HG03432 (cell line): ENCODE results near the gene MRPL34.
A peak's percentile ranks its signal among the peaks of the same experiment; 100 is the strongest.
"Not testable (repeated sequence)": the region's sequence is repeated elsewhere in the genome, so short reads cannot be mapped to it uniquely, and the experiment has no call there.

ENCODE experiments used
- ATAC-seq: cut with Tn5 transposase; IDR thresholded peaks from one replicate; pipeline ENCODE4 v1.9.1; 2021; ENCODE audit warnings: mild to moderate bottlenecking, moderate library complexity; ENCODE audit not compliant: unreplicated experiment

The MRPL34 gene

GRCh38 chr19:17285415-17286135 lies 20.1 kb upstream of the MRPL34 start:
- no peak for ATAC-seq

GRCh38 chr19:17286263-17286662 lies 19.4 kb upstream of the MRPL34 start:
- ATAC-seq: no peak

GRCh38 chr19:17286752-17287151 lies 18.9 kb upstream of the MRPL34 start:
- no peak for ATAC-seq

DNA sequence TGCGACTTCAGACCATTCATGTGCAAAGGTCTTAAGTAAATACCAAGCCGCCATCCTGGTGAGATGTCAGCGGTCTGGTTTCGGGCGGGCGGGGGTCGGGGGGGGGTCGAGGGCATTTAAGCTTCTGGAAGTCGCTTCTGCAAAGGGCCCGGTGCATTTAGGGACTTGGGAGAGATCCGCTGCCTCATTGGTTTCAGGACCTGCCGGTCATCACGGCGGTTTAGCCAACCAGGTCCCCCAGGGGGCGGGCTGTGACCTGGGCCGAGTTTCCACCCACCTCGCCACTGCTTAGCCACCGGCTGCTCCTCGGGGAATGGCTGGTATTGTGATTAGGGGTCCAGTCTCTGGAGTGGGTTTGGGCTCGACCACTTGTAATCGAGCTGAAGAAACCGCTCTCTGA lies 16.2 kb upstream of the MRPL34 start:
- no peak for ATAC-seq

DNA sequence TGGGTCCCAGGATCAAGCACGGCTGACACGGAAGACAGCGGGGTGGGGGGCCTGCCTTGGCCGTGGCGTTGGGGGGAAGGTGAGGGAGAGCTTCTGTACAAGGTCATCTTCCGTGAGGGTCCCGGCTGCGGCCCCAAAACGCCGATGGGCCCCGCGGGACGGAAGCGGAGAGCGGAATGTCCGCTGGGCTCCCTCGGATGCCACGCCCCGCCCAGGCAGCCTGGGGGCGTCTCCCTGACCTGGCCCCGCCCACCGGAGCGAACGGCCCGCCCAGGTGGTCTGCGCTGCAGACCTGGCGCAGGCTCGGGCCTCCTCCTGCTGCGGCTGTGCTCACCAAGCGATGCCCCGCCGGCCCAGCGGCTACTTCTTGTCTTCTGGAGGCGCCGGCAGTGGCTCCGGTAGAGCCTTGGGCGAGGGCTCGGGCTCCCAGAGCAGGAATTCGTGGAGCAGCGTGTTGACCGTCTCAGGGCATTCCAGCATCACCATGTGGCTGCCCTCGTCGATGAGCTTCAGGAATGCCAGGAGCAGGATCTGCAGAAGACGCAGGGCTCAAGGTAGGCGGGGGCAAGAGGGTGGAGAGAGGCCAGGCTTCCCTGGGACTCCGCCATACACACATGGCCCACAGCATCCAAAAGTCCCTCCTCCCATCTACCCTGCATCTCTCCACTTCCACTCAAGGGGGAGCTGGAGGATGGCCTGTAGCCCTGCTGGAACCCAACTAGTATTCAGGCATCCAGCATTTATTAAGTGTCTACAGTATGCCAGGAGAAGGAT lies 13.2 kb upstream of the MRPL34 start:
- ATAC-seq: peak; percentile 87

- no peak for ATAC-seq
Measured at GRCh38 chr19:17293605-17294004, 12.1 kb upstream of the MRPL34 start.

DNA sequence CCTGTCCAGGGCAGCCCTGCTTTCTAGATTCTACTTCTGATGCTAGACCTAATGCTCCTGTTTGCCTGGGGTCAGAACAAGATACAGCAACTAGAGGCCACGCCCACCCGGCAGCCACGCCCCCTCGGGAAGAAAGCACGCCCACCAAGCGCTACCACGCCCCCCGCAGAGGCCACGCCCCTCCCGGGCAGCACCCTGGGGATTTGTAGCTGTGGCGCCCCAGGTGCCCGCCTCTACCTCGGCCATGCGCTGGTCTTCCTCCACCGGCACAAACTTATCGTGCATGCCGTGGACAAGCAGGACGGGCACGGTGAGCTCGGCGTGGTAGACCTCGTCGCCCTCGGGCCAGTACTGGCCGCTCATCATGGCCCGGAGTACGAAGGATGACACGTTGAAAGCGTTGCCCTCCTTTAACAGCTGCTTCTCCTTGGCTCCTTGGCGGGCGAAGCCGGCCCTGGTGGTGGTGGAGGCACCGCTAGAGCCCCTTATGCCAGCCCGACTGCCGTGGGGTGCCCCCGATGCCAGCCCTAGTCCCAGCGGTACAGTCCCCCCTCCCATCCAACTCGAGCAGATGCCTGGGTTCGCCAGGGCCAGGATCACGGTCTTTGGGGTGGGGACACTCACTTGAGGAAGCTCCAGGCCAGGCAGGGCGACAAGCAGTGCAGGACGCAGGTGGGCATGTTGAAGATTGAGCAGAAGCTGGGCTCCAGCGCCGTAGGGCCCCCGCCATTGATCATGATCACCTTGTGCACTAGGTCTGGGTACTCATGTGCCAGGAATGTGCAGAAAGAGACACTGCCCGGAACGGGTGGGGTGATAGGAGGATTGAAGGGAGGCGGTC lies 11.4 kb upstream of the MRPL34 start:
- ATAC-seq: no peak

DNA sequence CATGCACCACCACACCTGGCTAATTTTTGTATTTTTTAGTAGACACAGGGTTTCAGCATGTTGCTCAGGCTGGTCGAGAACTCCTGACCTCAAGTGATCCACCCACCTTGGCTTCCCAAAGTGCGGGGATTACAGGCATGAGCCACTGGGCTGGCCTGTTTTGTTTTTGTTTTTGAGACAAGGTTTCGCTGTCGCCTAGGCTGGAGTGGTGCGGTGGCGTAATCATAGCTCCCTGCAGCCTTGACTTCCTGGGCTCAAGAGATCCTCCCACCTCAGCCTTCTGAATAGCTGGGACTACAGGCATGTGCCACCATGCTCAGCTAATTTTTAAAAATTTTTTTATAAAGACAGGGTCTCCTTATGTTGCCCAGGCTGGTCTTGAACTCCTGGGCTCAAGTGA lies 10.1 kb upstream of the MRPL34 start:
- ATAC-seq: not testable (repeated sequence)

DNA sequence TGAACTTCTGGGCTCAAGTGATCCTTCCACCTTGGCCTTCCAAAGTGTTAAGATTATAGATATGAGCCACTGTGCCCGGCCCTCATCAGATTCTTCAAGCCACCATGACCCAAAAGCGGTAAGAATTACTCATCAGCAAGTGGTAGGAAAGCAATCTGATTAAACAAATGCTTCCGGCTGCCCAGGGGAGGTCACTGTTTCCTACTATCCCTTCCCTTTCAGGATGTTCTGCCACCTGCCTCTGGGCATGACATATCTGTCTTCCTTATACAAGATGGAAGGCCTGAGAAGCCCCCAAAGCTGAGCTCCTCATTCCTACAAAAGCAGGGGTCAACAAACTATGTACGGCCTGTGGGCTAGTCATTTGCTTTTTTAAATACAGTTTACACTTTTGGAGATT lies 9.4 kb upstream of the MRPL34 start:
- ATAC-seq: no peak

- ATAC-seq: no peak
Measured at GRCh38 chr19:17296976-17297375, 8.7 kb upstream of the MRPL34 start.

DNA sequence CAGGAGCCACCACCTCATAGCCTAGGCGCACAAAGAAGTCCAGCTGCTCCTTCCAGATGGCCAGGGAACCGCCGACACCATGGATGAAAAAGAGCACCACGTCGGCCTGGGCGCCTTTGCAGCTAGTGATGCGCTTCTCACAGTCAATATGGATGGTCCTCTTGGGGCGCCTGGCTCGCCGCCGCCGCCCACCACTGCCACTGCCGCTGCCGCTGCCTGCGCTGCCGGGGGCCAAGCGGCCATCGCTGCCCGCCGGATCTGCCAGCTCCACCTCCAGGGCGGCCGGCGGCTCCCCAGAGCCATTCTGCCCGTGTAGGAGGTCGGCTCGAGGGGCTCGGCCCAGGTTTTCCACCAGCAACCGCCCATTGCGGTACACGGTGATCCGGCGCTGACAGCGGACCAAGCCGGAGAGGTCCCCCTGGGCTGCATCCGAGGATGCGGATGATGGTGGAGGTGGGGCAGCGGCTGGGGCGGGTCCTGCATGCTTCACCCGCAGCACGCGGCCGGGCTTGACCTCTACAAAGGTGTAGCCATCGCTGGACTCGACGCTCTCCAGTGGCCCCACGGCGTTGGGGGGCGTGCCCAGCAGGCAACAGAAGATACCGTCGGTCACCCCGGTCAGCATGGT lies 4.6 kb upstream of the MRPL34 start:
- no peak for ATAC-seq

- no peak for ATAC-seq
Measured at GRCh38 chr19:17302391-17303166, 3.1 kb upstream of the MRPL34 start.

DNA sequence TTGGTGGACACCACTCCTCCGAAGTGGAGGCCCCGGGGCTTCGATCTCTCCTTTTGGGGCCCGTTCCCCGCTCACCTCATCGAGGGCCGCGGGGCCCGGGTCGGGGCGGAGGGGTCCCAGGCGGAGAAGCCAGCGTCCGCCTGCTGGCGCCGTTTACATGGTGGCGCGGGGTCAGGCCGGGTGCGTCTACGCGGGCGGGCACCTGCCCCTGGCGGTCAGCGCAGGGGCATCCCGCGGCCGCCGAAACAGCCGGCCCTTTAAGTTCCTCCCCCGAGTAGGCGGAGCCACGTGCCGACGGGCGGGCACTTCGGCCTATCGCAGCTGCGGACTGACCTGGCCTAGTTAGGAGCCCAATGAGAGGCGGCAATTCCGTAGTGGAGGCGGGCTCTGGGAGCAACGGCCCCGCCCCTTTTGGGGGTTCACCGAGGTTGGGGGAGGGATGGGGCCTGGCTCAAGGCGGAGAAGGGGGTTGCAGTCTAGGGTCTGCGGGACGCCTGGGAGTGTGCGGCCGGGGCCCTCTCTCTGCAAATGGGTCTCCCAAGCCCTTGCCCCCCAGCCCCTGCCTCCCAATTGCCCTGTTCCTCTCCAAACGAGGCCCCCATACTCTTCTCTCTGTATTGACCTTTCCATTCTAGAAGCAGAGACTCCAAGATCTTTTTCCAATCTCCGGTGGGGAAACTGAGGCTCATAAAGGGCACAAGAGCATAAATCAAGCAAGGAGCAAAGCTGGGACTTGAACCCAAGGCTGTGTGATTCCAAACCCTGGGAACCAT lies 2.3 kb upstream of the MRPL34 start, which contains the start of gene ABHD8:
TSS of gene ABHD8 (minus strand) at position 259 of the 773 bp plus-strand sequence. CDS start 1,809 bp downstream, outside the sequence.
- ATAC-seq: peak; percentile 58

- ATAC-seq: no peak
Measured at GRCh38 chr19:17303940-17304267, 1.8 kb upstream of the MRPL34 start.

GRCh38 chr19:17304386-17305215 lies 1.1 kb upstream of the MRPL34 start:
- no peak for ATAC-seq

DNA sequence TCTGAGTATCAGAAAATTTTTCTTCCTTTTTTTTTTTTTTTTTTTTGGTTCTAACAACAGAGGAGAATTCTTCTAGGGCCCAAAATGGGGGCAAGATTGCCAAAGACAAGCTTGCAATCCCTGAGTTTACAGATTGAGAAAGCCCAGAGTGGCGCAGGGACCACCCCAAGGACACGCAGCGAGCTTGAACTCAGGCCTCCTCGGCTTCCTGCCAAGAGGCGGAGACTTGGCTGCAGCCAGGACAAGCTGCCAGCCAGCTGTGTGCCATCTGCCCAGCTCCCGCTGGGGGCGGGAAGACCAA lies 506 bp upstream of the MRPL34 start:
- no peak for ATAC-seq

GRCh38 chr19:17306285-17306714 lies 628 bp downstream of the MRPL34 start:
- ATAC-seq: no peak

DNA sequence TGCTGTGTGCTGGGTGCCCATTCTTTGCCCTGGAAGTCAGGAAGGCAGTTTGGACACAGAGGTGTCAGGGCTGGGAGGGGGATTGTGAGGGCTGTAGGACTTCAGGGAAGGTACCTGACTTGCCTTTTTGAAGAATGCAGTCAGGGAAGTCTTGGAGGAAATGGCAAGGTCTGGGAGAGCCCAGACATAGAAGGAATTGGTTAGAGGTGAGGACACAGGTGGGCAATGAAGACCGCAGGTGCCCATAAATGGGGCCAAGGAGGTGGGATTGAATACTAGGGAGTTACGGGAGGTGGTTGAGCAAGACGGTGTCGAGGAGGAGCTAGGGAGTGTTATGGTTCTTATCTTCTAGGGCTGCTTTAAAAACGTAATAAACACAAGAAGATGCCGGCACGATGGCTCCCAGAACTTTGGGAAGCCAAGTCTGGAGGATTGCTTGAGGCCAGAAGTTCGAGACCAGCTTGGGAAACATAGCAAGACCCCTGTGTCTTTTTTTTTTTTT lies 2.3 kb downstream of the MRPL34 start:
- ATAC-seq: no peak
